Stomach (tissue), 4 donors: ENCODE measurements around the gene RNASE7.

Experiments used
- CTCF ChIP-seq, 7 experiments: fragments of 450-650 bp in 4 of 7; fragments of 200-600 bp in 3 of 7; sonication (generic) in 3 of 7; IDR thresholded peaks; one replicate each; pipeline ENCODE4 v1.5.1; 2016 to 2019; ENCODE audit warnings: antibody characterized with exemption in 7 of 7, control low read depth in 2 of 7, mild to moderate bottlenecking in 1 of 7
- EP300 ChIP-seq: sonication (generic); formaldehyde crosslinking; IDR thresholded peaks from one replicate; pipeline ENCODE4 v1.6.1; 2017; ENCODE audit warnings: antibody characterized with exemption
- POLR2A ChIP-seq, 4 donors: fragments of 450-650 bp; IDR thresholded peaks; one replicate each; pipeline ENCODE4 v1.6.1; 2016; ENCODE audit warnings: antibody characterized with exemption in 4 of 4, control low read depth in 2 of 4, mild to moderate bottlenecking in 1 of 4, moderate library complexity in 1 of 4
- POLR2AphosphoS5 ChIP-seq, 3 donors: sonication (generic); formaldehyde crosslinking; IDR thresholded peaks; one replicate each; pipeline ENCODE4 v1.6.1; 2016; ENCODE audit warnings: antibody characterized with exemption in 3 of 3

- TF ChIP-seq POLR2AphosphoS5 (IDR thresholded peaks at IDR 0.05) (no peak), POLR2A (IDR thresholded peaks at IDR 0.05) (no peak), CTCF (IDR thresholded peaks at IDR 0.05) (no peak), EP300 (no peak)
Observed at GRCh38 chr14:21020977-21021545, 21.1 kb upstream of the RNASE7 start.
